GM19372 (cell line): ENCODE results near the gene C3orf18.

Experiments
- ATAC-seq: cut with Tn5 transposase; IDR thresholded peaks from one replicate; pipeline ENCODE4 v1.9.1; 2021; ENCODE audit warnings: mild to moderate bottlenecking, low read depth, moderate library complexity; ENCODE audit not compliant: unreplicated experiment

C3orf18 gene

GRCh38 chr3:50582083-50582482, 14.5 kb upstream of the C3orf18 start:
- no peak for ATAC-seq

GRCh38 chr3:50581459-50581842, 13.9 kb upstream of the C3orf18 start:
- no peak for ATAC-seq

- ATAC-seq, result no peak
Measured at GRCh38 chr3:50580683-50581458, 13.3 kb upstream of the C3orf18 start.

- ATAC-seq, result no peak
Measured at GRCh38 chr3:50577348-50577747, 9.8 kb upstream of the C3orf18 start.

- no peak for ATAC-seq
Measured at GRCh38 chr3:50575372-50575771, 7.8 kb upstream of the C3orf18 start.

- ATAC-seq, result no peak
Measured at GRCh38 chr3:50574444-50574831, 6.9 kb upstream of the C3orf18 start.

- no peak for ATAC-seq
Measured at GRCh38 chr3:50573566-50574443, 6.3 kb upstream of the C3orf18 start.

GRCh38 chr3:50572801-50573371, 5.3 kb upstream of the C3orf18 start:
- ATAC-seq, result no peak

- ATAC-seq, result no peak
Measured at GRCh38 chr3:50572158-50572557, 4.6 kb upstream of the C3orf18 start.

GRCh38 chr3:50571486-50571885, 3.9 kb upstream of the C3orf18 start:
- no peak for ATAC-seq

GRCh38 chr3:50570508-50571279, 3.1 kb upstream of the C3orf18 start:
- no peak for ATAC-seq

GRCh38 chr3:50568947-50569749, 1.6 kb upstream of the C3orf18 start, which contains the start of gene HEMK1:
HEMK1 (plus strand) TSS chr3:50569522; CDS start chr3:50571105, 1,583 bp downstream.
- ATAC-seq, result peak; percentile 51

- ATAC-seq, result no peak
Measured at GRCh38 chr3:50567011-50567385, 549 bp downstream of the C3orf18 start.

- no peak for ATAC-seq
Measured at GRCh38 chr3:50564321-50564720, 3.2 kb downstream of the C3orf18 start.

- ATAC-seq, result no peak
Measured at GRCh38 chr3:50563867-50564266, 3.7 kb downstream of the C3orf18 start.

- no peak for ATAC-seq
Measured at GRCh38 chr3:50562861-50563260, 4.7 kb downstream of the C3orf18 start.

- ATAC-seq, result no peak
Measured at GRCh38 chr3:50559702-50560101, 7.8 kb downstream of the C3orf18 start.

- no peak for ATAC-seq
Measured at GRCh38 chr3:50557915-50558314, 9.6 kb downstream of the C3orf18 start.

- no peak for ATAC-seq
Measured at GRCh38 chr3:50557106-50557505, 10.4 kb downstream of the C3orf18 start.

- ATAC-seq, result no peak
Measured at GRCh38 chr3:50554553-50554952, 13.0 kb downstream of the C3orf18 start.
